ENCODE data around the gene TIMM8B. TPM values are rescaled to one million over a fixed set of nuclear protein-coding genes. Genes with fewer than 3 reads are reported as not detected.
"Not testable (repeated sequence)": the region's sequence is repeated elsewhere in the genome, so short reads cannot be mapped to it uniquely, and the experiment has no call there.

The TIMM8B gene, protein sequence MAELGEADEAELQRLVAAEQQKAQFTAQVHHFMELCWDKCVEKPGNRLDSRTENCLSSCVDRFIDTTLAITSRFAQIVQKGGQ
- total RNA-seq, result 54.8 TPM

DNA sequence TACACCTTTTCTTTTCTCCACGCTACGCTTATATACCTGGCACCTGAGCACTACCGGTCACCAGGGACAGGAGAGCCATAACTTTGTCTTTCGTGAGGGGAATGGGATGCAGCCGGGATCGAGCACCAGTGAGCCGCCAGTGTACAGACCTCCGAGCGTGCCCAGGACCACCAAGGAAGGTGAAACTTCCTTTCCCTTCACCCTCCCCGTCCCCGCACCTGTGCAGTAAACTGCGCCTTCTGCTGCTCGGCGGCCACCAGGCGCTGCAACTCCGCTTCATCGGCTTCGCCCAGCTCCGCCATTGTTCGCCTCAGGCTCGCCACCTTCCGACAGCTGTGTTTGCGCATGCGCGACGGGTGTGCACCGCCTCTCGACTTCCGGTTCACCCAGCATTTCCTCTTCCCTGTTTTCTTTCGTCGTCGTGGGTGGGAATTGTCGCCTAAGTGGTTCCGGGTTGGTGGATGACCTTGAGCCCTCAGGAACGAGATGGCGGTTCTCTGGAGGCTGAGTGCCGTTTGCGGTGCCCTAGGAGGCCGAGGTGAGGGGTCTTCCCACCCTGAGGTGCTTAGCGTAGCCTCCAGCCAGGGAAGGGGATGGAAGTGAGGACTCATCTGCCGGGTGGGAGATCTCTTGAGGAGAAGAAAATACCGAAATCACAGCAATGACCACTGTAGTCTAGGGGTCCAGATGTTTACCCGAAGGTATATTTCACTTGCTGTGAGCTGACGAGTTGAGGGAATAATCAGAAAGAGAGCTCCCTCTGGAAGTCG, at the start of gene TIMM8B, which contains the start of gene SDHD:
TIMM8B (minus strand) TSS at position 335 of the 770 bp plus-strand sequence; CDS start at position 302, 33 bp downstream.
SDHD (plus strand) TSS at position 452 of the 770 bp plus-strand sequence; CDS start at position 487, 35 bp downstream.
- DNase-seq (ENCODE audit: low spot score), result peak; percentile 98

- no peak for DNase-seq (ENCODE audit: low spot score)
Observed at GRCh38 chr11:112134473-112134872, 47.9 kb upstream of the TIMM8B start.

DNA sequence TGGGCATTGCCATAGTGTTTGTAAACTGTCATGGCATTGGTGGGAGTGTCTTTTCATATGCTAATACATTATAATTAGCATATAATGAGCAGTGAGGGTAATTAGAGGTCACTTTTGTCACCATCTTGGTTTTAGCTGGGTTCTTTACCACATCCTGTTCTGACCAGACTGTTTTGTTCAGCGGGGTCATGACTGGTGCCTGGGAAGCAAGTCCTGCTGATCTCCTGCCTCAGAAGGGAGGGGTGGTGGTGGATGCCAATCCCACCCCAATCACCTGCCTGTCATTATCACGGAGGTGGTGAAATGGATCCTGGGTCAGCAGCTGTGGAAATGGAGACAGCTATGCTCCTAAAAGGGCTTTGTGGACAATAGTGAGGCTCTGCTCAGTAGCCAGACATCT, 46.2 kb upstream of the TIMM8B start:
- DNase-seq (ENCODE audit: low spot score), result no peak

- DNase-seq (ENCODE audit: low spot score), result no peak
Observed at GRCh38 chr11:112129656-112130055, 43.1 kb upstream of the TIMM8B start.

DNA sequence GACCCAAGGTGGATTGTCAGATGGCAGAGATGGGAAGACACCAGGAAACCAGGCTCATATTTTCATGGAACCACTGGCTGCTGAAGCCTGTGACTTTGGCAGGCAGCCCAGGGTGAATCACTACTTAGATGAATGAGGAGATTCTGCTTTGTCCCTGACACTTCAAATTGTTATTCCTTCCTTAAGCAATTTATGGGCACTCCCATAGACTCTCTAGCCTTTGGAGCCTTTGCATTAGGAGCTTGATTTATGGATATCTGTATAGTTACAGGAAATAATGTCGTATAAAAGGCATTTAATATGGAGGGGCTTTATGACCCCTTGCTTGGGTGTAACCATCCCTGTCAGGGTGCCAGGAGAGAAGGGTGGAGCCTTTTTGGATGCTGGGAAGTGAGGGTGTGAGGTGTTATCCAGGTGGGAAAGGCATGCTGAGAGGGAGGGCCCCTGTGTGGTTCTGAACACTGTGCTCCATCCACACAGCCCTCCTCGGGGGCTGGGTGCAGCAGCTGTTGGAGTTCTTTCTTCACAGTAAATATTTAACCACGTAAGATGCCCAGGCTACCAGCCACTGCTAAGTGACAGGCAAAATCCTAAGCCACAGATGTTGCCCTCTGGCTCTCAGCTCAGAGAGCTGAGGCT, 42.0 kb upstream of the TIMM8B start:
- no peak for DNase-seq (ENCODE audit: low spot score)

- no peak for DNase-seq (ENCODE audit: low spot score)
Observed at GRCh38 chr11:112127056-112127455, 40.5 kb upstream of the TIMM8B start.

DNA sequence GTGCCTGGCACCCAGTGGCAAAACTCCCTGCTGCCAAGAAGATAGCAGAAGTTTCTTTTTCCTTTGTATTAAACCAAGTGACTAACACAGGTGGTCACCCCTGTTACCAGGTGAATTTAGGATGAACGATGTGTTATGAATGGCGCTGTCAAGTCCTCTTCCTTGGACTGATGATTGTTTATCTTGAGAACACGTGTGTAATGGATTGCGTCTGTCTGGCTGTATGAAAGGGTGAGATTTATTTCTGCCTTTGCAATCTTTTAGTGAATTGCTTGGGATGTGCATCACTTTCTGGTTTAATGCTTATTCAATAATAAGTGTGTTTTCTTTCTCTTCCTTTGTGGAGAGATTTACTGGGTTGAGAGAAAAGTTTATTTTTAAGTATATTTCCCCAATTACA, 36.6 kb upstream of the TIMM8B start:
- DNase-seq (ENCODE audit: low spot score), result no peak

- DNase-seq (ENCODE audit: low spot score), result no peak
Observed at GRCh38 chr11:112121981-112122615, 35.5 kb upstream of the TIMM8B start.

DNA sequence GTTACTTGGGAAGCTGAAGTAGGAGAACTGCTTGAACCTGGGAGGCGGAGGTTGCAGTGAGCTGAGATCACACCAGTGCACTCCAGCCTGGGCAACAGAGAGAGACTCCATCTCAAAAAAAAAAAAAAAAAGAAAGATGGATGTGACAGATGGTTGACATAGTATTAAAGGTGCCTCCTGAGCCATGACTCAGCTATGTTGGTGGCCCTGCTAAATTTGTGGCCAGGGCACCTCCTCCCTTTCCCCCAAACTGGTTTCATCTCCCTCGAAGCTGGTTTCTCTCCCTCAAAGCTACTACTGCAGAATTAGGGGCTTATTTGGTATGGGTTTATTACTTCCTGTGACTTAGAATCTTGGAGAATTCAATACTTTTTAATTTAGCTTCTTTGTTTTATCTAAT, 31.6 kb upstream of the TIMM8B start:
- DNase-seq (ENCODE audit: low spot score), result no peak

DNA sequence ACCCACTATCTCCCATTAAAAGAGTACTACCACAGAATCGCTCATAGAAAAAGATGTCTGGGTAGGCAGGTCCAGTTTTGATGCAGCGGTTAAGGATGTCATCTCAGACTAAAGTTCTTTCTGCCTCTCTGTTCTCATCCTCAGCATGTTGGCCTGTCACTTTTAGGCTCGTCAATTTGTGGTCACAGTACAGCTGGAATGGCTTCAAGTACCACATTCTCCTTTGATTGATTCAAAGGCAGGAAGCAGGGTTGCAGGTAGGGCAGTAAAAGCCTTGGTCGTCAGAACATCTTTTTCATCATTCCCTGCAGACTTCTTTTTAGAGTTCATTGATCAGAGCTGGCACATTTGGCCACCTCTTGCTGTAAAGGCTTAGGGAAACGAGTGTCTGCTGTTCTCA, 28.8 kb upstream of the TIMM8B start:
- no peak for DNase-seq (ENCODE audit: low spot score)

GRCh38 chr11:112114460-112114859, 27.9 kb upstream of the TIMM8B start:
- no peak for DNase-seq (ENCODE audit: low spot score)

- no peak for DNase-seq (ENCODE audit: low spot score)
Observed at GRCh38 chr11:112113539-112114457, 27.2 kb upstream of the TIMM8B start.

GRCh38 chr11:112106070-112106469, 19.5 kb upstream of the TIMM8B start:
- no peak for DNase-seq (ENCODE audit: low spot score)

GRCh38 chr11:112103446-112103845, 16.9 kb upstream of the TIMM8B start:
- DNase-seq (ENCODE audit: low spot score), result no peak

GRCh38 chr11:112100462-112100861, 13.9 kb upstream of the TIMM8B start:
- DNase-seq (ENCODE audit: low spot score), result no peak

GRCh38 chr11:112097734-112098528, 11.4 kb upstream of the TIMM8B start:
- no peak for DNase-seq (ENCODE audit: low spot score)

GRCh38 chr11:112096194-112096593, 9.6 kb upstream of the TIMM8B start:
- DNase-seq (ENCODE audit: low spot score), result no peak

- not testable (repeated sequence) for DNase-seq (ENCODE audit: low spot score)
Observed at GRCh38 chr11:112095302-112095701, 8.7 kb upstream of the TIMM8B start.

DNA sequence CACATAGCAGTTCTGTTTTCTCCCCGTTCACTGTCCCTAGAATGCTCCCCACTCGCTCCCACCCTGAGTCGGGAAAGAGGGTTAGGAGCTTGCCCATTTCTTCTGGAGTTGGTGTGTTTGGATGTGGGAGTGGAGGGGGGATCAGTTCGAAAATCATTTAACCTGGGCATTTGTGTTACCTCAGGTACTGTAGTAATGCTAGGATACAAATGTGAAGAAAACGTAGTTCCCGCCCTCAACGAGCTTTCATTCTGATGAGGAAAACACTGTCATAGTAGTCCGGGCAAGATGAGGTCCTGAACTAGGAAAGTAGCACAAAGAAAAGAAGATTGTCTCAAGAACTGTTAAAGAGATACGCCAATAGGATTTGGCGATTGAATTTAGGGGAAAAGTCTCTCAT, 656 bp upstream of the TIMM8B start:
- DNase-seq (ENCODE audit: low spot score), result no peak

GRCh38 chr11:112085822-112086421, 634 bp downstream of the TIMM8B start:
- DNase-seq (ENCODE audit: low spot score), result no peak
